HepG2 (cell line): ENCODE results near the gene PELI3. TPM values are rescaled to one million over a fixed set of nuclear protein-coding genes. Genes with fewer than 3 reads are reported as not detected.
A peak's percentile ranks its signal among the peaks of the same experiment; 100 is the strongest.

ENCODE experiments used
- ARNTL ChIP-seq: sonication (generic); formaldehyde crosslinking; IDR thresholded peaks from 2 replicates; pipeline ENCODE4 v1.4.0; 2020; ENCODE audit warnings: mild to moderate bottlenecking, missing genetic modification reagents
- BCL6 ChIP-seq: IDR thresholded peaks from 2 replicates; pipeline ENCODE4 v1.6.1; 2016; ENCODE audit warnings: missing genetic modification reagents, missing compliant biosample characterization
- BHLHE40 ChIP-seq: IDR thresholded peaks from 2 replicates; pipeline ENCODE4 v1.6.1; 2011; ENCODE audit warnings: low read length, improper control_type of control experiment
- CEBPG ChIP-seq: IDR thresholded peaks from 2 replicates; pipeline ENCODE4 v1.6.1; 2016
- DR1 ChIP-seq: sonication (generic); formaldehyde crosslinking; IDR thresholded peaks from 2 replicates; pipeline ENCODE4 v1.8.0; 2021; ENCODE audit warnings: mild to moderate bottlenecking, missing genetic modification reagents, inconsistent platforms
- MAFK ChIP-seq, 2 experiments: IDR thresholded peaks in 1 of 2; conservative IDR thresholded peaks in 1 of 2; 2 replicates each; pipeline ENCODE4 v1.6.1; 2011; ENCODE audit warnings: improper control_type of control experiment in 2 of 2, low read length in 2 of 2
- NFYC ChIP-seq: IDR thresholded peaks from 2 replicates; pipeline ENCODE4 v1.6.1; 2016; ENCODE audit warnings: missing genetic modification reagents, missing compliant biosample characterization
- TBX3 ChIP-seq: fragments of 450-650 bp; IDR thresholded peaks from 2 replicates; pipeline ENCODE4 v1.6.1; 2017; ENCODE audit warnings: antibody characterized with exemption, mild to moderate bottlenecking, inconsistent platforms, borderline replicate concordance
- TFE3 ChIP-seq: IDR thresholded peaks from 2 replicates; pipeline ENCODE4 v1.6.1; 2016
- ZFP41 ChIP-seq: sonication (generic); formaldehyde crosslinking; IDR thresholded peaks from 2 replicates; pipeline ENCODE4 v1.4.0; 2020; ENCODE audit warnings: mild to moderate bottlenecking, missing genetic modification reagents, borderline replicate concordance
- ZNF205 ChIP-seq: IDR thresholded peaks from 2 replicates; pipeline ENCODE4 v1.6.1; 2018; ENCODE audit warnings: missing biosample characterization, missing genetic modification reagents
- ZNF256 ChIP-seq: sonication (generic); formaldehyde crosslinking; conservative IDR thresholded peaks from 2 replicates; pipeline ENCODE4 v1.4.0; 2020; ENCODE audit warnings: missing genetic modification reagents
- ZNF276 ChIP-seq: sonication (generic); formaldehyde crosslinking; IDR thresholded peaks from 2 replicates; pipeline ENCODE4 v1.4.0; 2020; ENCODE audit warnings: mild to moderate bottlenecking, low read depth, missing genetic modification reagents
- ZNF367 ChIP-seq: sonication (generic); formaldehyde crosslinking; IDR thresholded peaks from 2 replicates; pipeline ENCODE4 v1.4.0; 2020; ENCODE audit warnings: missing genetic modification reagents, borderline replicate concordance
- ZNF567 ChIP-seq: sonication (generic); formaldehyde crosslinking; IDR thresholded peaks from 2 replicates; pipeline ENCODE4 v1.8.1; 2023; ENCODE audit warnings: mild to moderate bottlenecking, missing genetic modification reagents, borderline replicate concordance
- ZNF749 ChIP-seq: sonication (generic); formaldehyde crosslinking; IDR thresholded peaks from 2 replicates; pipeline ENCODE4 v1.8.0; 2022; ENCODE audit warnings: mild to moderate bottlenecking, missing genetic modification reagents, moderate library complexity, borderline replicate concordance
- ZNF761 ChIP-seq: sonication (generic); formaldehyde crosslinking; conservative IDR thresholded peaks from 2 replicates; pipeline ENCODE4 v1.4.0; 2020; ENCODE audit warnings: mild to moderate bottlenecking, missing genetic modification reagents
- ZNF790 ChIP-seq: sonication (generic); formaldehyde crosslinking; IDR thresholded peaks from 2 replicates; pipeline ENCODE4 v1.8.0; 2022; ENCODE audit warnings: missing genetic modification reagents, mild to moderate bottlenecking, borderline replicate concordance
- ZNF883 ChIP-seq: sonication (generic); formaldehyde crosslinking; IDR thresholded peaks from 2 replicates; pipeline ENCODE4 v1.5.1; 2020; ENCODE audit warnings: mild to moderate bottlenecking, missing genetic modification reagents; ENCODE audit errors: not compliant biosample characterization
- ZSCAN25 ChIP-seq: sonication (generic); formaldehyde crosslinking; IDR thresholded peaks from 2 replicates; pipeline ENCODE4 v1.8.0; 2022; ENCODE audit warnings: mild to moderate bottlenecking, missing genetic modification reagents
- polyA plus RNA-seq, 8 experiments: library from polyadenylated mRNA; depleted of rRNA in 3 of 8; stranded (reverse) in 7 of 8; unstranded in 1 of 8; fragments of >200 nt; fragmentation: Illumina TruSeq in 4 of 8; extraction: Trizol in 4 of 8; gene quantifications; 2 replicates each; pipeline versions ENCODE4 v1.2.1 to v1.2.3, GENCODE V29; 2011 to 2016; ENCODE audit warnings: low read depth in 4 of 8, missing spikeins in 1 of 8, mixed read lengths in 1 of 8; ENCODE audit not compliant: insufficient read depth in 1 of 8
- total RNA-seq, 5 experiments: library from RNA; depleted of rRNA; stranded (reverse); fragments of >200 nt; fragmentation: Illumina TruSeq; extraction: Trizol; gene quantifications; 2 replicates each; pipeline ENCODE4 v1.2.3, GENCODE V29; 2016; ENCODE audit warnings: low read depth in 1 of 5
- TF ChIP-seq, protein P1 (sequence below): IDR thresholded peaks from 2 replicates; pipeline ENCODE4 v1.6.1; 2016; ENCODE audit warnings: missing biosample characterization, missing genetic modification reagents, low read depth
- TF ChIP-seq, protein P2 (sequence below): sonication (generic); formaldehyde crosslinking; IDR thresholded peaks from 2 replicates; pipeline ENCODE4 v1.4.0; 2020; ENCODE audit warnings: missing genetic modification reagents, low read depth, mild to moderate bottlenecking, borderline replicate concordance
- TF ChIP-seq, protein P3 (sequence below): fragments of 450-650 bp; IDR thresholded peaks from 2 replicates; pipeline ENCODE4 v1.6.1; 2016

The PELI3 gene
- total and polyA plus RNA-seq, 2 of the 13 experiments (the other 11 are each of a cell fraction or from before 2014, with no cell fraction given): 2.0 to 4.0 TPM

- TF ChIP-seq ZFP41 (CRISPR knock-in tag): no peak
- TF ChIP-seq BCL6 (CRISPR knock-in tag): peak; percentile 43
- TF ChIP-seq NFYC (CRISPR knock-in tag): peak; percentile 97
- TF ChIP-seq ZNF567: no peak
- TF ChIP-seq BHLHE40: no peak
- no peak for TF ChIP-seq ZNF256 (CRISPR knock-in tag)
- no peak for TF ChIP-seq ZSCAN25
- no peak; the same call in 1 of the 2 replicates for TF ChIP-seq TFE3 (CRISPR knock-in tag)
- TF ChIP-seq ZNF205 (CRISPR knock-in tag): peak; percentile 65
- TF ChIP-seq TBX3: no peak; the same call in 1 of the 2 replicates
- TF ChIP-seq, protein P1, sequence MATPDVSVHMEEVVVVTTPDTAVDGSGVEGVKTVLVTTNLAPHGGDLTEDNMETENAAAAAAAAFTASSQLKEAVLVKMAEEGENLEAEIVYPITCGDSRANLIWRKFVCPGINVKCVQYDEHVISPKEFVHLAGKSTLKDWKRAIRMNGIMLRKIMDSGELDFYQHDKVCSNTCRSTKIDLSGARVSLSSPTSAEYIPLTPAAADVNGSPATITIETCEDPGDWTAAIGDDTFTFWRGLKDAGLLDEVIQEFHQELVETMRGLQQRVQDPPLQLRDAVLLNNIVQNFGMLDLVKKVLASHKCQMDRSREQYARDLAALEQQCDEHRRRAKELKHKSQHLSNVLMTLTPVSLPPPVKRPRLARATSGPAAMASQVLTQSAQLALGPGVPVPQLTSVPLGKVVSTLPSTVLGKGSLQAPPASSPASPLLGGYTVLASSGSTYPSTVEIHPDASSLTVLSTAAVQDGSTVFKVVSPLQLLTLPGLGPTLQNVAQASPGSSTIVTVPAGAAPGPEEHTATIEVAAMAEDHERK (CRISPR knock-in tag): no peak
- no peak for TF ChIP-seq ZNF276
- no peak for TF ChIP-seq CEBPG
- TF ChIP-seq ZNF883: peak; percentile 45
- TF ChIP-seq ZNF749 (CRISPR knock-in tag): peak; percentile 43; the same call in 1 of the 2 replicates
- TF ChIP-seq, protein P2, sequence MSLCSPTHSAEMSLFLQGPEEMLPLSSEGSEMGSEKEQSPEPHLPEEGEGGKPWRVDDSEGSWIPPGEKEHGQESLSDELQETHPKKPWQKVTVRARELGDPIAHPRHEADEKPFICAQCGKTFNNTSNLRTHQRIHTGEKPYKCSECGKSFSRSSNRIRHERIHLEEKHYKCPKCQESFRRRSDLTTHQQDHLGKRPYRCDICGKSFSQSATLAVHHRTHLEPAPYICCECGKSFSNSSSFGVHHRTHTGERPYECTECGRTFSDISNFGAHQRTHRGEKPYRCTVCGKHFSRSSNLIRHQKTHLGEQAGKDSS: no peak
- no peak for TF ChIP-seq MAFK (conservative IDR thresholded peaks at IDR 0.05 in 1 of 2, IDR thresholded peaks at IDR 0.05 in 1 of 2; ENCODE audit: low read length in 2 of 2)
- TF ChIP-seq ZNF761 (CRISPR knock-in tag): 0 out of 2 replicates have a peak, but pooled peaks have one; percentile 13
- peak; percentile 91 for TF ChIP-seq ARNTL
- TF ChIP-seq, protein P3, sequence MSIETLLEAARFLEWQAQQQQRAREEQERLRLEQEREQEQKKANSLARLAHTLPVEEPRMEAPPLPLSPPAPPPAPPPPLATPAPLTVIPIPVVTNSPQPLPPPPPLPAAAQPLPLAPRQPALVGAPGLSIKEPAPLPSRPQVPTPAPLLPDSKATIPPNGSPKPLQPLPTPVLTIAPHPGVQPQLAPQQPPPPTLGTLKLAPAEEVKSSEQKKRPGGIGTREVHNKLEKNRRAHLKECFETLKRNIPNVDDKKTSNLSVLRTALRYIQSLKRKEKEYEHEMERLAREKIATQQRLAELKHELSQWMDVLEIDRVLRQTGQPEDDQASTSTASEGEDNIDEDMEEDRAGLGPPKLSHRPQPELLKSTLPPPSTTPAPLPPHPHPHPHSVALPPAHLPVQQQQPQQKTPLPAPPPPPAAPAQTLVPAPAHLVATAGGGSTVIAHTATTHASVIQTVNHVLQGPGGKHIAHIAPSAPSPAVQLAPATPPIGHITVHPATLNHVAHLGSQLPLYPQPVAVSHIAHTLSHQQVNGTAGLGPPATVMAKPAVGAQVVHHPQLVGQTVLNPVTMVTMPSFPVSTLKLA: peak; percentile 56
- TF ChIP-seq ZNF790 (CRISPR knock-in tag): no peak
- peak; percentile 86 for TF ChIP-seq DR1 (CRISPR knock-in tag)
- no peak for TF ChIP-seq ZNF367
These were observed 13.6 kb downstream of the PELI3 start, which contains the start of gene DPP3 (continued) for GRCh38 chr11:66480117-66480938.
